Small intestine (tissue), 7 donors: Measurements from ENCODE around the gene PNKP. TPM values are rescaled to one million over a fixed set of nuclear protein-coding genes. Genes with fewer than 3 reads are reported as not detected.

Source experiments
- DNase-seq, 2 donors: peaks; one replicate each; pipeline versions ENCODE4 v3.0.0 to v3.0.0-alpha.2; 2013
- FAIRE-seq: peaks from 2 replicates; lab custom pipeline; 2012; peaks lifted over from hg19 to GRCh38; lab: Jason Lieb, UNC
- H3K27ac ChIP-seq, 3 donors: one replicate each; pipeline ENCODE4 v1.5.1; 2013; ENCODE audit warnings: low read length in 2 of 3, mild to moderate bottlenecking in 2 of 3, control low read depth in 1 of 3, inconsistent platforms in 1 of 3, low read depth in 1 of 3, moderate library complexity in 1 of 3
- H3K27me3 ChIP-seq, 3 donors: one replicate each; pipeline ENCODE4 v1.6.1; 2013; ENCODE audit warnings: low read length in 3 of 3, inconsistent platforms in 1 of 3; ENCODE audit not compliant: control insufficient read depth in 3 of 3, insufficient read depth in 3 of 3
- H3K36me3 ChIP-seq, 3 donors: one replicate each; pipeline ENCODE4 v1.6.1; 2013; ENCODE audit warnings: low read length in 3 of 3, inconsistent platforms in 1 of 3, low read depth in 1 of 3, mild to moderate bottlenecking in 1 of 3, moderate library complexity in 1 of 3; ENCODE audit not compliant: control insufficient read depth in 3 of 3, insufficient read depth in 2 of 3
- H3K4me1 ChIP-seq, 3 donors: one replicate each; pipeline ENCODE4 v1.6.1; 2013; ENCODE audit warnings: low read length in 2 of 3, inconsistent platforms in 1 of 3, low read depth in 1 of 3, mild to moderate bottlenecking in 1 of 3, moderate library complexity in 1 of 3; ENCODE audit not compliant: control insufficient read depth in 3 of 3, insufficient read depth in 2 of 3
- H3K4me3 ChIP-seq, 3 donors: one replicate each; pipeline ENCODE4 v1.5.1; 2013; ENCODE audit warnings: low read length in 3 of 3, control low read depth in 1 of 3, inconsistent platforms in 1 of 3, low read depth in 1 of 3, mild to moderate bottlenecking in 1 of 3, moderate library complexity in 1 of 3
- H3K9me3 ChIP-seq, 2 donors: one replicate each; pipeline ENCODE4 v1.6.1; 2013; ENCODE audit warnings: low read depth in 1 of 2, low read length in 1 of 2; ENCODE audit not compliant: control insufficient read depth in 2 of 2, insufficient read depth in 1 of 2
- WGBS, 3 donors: extraction: QIAGEN DNeasy Blood & Tissue Kit; methylation state at CpG; one replicate each; pipeline ENCODE4 v1.1.7; 2013; 5-methylcytosine and 5-hydroxymethylcytosine counted together
- polyA plus RNA-seq, 4 donors: library from polyadenylated mRNA; stranded (reverse) in 3 of 4; unstranded in 1 of 4; fragments of 200-250 nt in 3 of 4; fragments of 120-200 nt in 1 of 4; gene quantifications; one replicate each; pipeline versions ENCODE4 v1.2.1 to v1.2.3, GENCODE V29; 2013
- donor health status: healthy with polysubstance abuse.
- donor health status: control.
- donor health status: control.
- donor health status: Bipolar disorder and iron deficiency.
- donor health status: healthy.

Gene PNKP
- polyA plus RNA-seq, 4 donors, result 45.9 to 57.0 (median 49.7) TPM

DNA sequence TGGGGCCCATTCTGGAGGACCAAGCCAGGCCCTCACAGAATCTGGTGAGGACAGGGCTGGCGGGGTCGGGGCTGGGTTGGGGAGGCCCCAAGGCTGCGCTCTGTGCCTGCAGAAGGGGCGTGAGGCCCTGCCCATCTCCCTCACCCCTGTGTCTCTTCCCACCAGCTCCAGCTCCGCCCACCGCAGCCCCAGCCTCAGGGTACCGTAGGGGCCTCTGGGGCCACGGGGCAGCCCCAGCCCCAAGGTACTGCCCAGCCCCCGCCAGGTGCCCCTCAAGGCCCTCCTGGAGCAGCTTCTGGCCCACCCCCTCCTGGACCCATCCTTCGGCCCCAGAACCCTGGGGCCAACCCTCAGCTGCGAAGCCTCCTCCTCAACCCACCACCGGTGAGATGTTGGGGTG lies 31.8 kb downstream of the PNKP start:
- DNase-seq (no peak), FAIRE-seq (no peak)
- H3K27ac ChIP-seq, result no peak overlapping the region
- WGBS, 3 donors, result 92 to 98% (median 96%) methylated on average over 7 to 12 of the region's 12 CpGs
- no peak overlapping the region for H3K4me3 ChIP-seq
- H3K4me1 ChIP-seq, result no peaks in the 10 kb centered on the region
- H3K9me3 ChIP-seq, result no peaks in the 10 kb centered on the region
- H3K36me3 ChIP-seq, result peaks cover 28 to 94% (median 30%) of the 10 kb centered on the region in 3 donors
- no peaks in the 10 kb centered on the region for H3K27me3 ChIP-seq

DNA sequence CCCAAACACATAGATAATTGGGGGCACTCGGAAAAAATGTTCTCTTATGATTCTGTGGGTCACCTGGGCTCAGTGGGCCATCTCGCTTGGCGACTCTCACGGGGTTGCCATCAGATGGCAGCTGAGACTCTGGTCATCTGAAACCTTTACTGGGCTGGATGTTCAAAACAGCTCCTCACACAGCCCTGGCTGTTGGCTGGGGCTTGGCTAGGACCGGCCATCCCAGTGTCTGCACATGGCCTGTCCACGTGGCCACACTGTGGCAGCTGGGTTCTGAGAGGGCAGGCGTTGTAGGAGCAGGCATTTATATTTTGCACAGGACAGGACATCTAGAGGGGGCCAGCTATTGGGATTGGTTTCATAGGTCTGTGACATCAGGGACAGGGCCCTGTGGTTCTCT lies 33.8 kb downstream of the PNKP start:
- Histone ChIP-seq H3K36me3 (peaks cover 28 to 99% (median 32%) of the 10 kb centered on the region in 3 donors), H3K9me3 (no peaks in the 10 kb centered on the region), H3K4me1 (no peaks in the 10 kb centered on the region), H3K27ac (no peak overlapping the region), H3K4me3 (no peak overlapping the region), H3K27me3 (no peaks in the 10 kb centered on the region)
- FAIRE-seq (no peak), DNase-seq (no peak)
- 94 to 96% (median 95%) methylated on average over 7 of the region's 7 CpGs for WGBS, 3 donors

GRCh38 chr19:49832556-49832955 lies 34.8 kb downstream of the PNKP start:
- H3K36me3 ChIP-seq, result peaks cover 28 to 99% (median 31%) of the 10 kb centered on the region in 3 donors
- no peaks in the 10 kb centered on the region for H3K9me3 ChIP-seq
- no peak overlapping the region for H3K4me3 ChIP-seq
- no peak overlapping the region for H3K27ac ChIP-seq
- no peak for FAIRE-seq
- DNase-seq, result no peak
- no peaks in the 10 kb centered on the region for H3K27me3 ChIP-seq
- WGBS, 3 donors, result 77 to 88% (median 87%) methylated on average over 9 of the region's 9 CpGs
- no peaks in the 10 kb centered on the region for H3K4me1 ChIP-seq

GRCh38 chr19:49831592-49831991 lies 35.8 kb downstream of the PNKP start:
- FAIRE-seq (no peak), DNase-seq (no peak)
- H3K27ac ChIP-seq, result no peak overlapping the region
- H3K9me3 ChIP-seq, result no peaks in the 10 kb centered on the region
- peaks cover 28 to 99% (median 31%) of the 10 kb centered on the region in 3 donors for H3K36me3 ChIP-seq
- no peaks in the 10 kb centered on the region for H3K4me1 ChIP-seq
- no peak overlapping the region for H3K4me3 ChIP-seq
- 94 to 98% (median 96%) methylated on average over 8 of the region's 8 CpGs for WGBS, 3 donors
- H3K27me3 ChIP-seq, result no peaks in the 10 kb centered on the region

DNA sequence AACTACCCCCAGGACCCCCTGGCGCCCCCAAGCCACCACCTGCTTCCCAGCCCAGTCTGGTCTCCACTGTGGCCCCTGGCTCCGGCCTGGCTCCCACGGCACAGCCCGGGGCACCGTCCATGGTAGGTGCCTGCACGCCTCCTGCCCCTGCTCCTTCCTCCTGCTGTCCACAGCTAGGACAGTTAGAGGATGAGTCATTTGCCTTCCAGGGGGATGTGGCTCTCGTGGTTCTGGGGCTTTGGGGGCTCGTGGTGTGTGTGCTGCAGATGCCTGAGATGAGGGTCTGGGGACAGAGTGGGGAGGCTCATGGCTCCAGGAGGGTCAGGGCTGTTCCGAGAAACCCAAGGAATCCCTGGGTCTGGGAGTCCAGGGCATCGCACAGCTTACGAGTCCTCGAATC lies 36.6 kb downstream of the PNKP start:
- no peaks in the 10 kb centered on the region for H3K9me3 ChIP-seq
- H3K27ac ChIP-seq, result no peak overlapping the region
- 94 to 99% (median 95%) methylated on average over 12 of the region's 12 CpGs for WGBS, 3 donors
- no peaks in the 10 kb centered on the region for H3K27me3 ChIP-seq
- no peak for DNase-seq
- H3K4me1 ChIP-seq, result no peaks in the 10 kb centered on the region
- H3K36me3 ChIP-seq, result peaks cover 28 to 96% (median 28%) of the 10 kb centered on the region in 3 donors
- H3K4me3 ChIP-seq, result no peak overlapping the region
- FAIRE-seq, result no peak

DNA sequence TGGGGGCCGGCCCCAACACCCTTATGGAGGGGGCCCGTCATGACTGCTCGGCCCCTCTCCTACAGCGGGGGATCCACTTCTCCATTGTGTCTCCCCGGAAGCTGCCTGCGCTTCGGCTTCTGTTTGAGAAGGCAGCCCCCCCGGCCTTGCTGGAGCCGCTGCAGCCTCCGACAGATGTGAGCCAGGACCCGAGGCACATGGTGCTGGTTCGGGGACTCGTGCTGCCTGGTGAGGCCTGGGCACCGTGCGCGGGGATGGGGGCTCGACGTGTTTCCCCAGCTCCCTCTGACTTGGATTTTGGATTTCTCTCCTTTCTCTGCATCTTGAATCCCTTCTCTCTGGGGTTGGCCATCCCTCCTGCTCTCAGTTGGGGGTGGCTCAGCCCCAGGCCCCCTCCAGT lies 37.7 kb downstream of the PNKP start:
- Histone ChIP-seq H3K4me1 (no peaks in the 10 kb centered on the region), H3K27ac (no peak overlapping the region), H3K36me3 (peaks cover 22 to 91% (median 25%) of the 10 kb centered on the region in 3 donors), H3K9me3 (no peaks in the 10 kb centered on the region), H3K4me3 (no peak overlapping the region), H3K27me3 (no peaks in the 10 kb centered on the region)
- DNase-seq (no peak), FAIRE-seq (no peak)
- 93 to 98% (median 97%) methylated on average over 18 of the region's 18 CpGs for WGBS, 3 donors

DNA sequence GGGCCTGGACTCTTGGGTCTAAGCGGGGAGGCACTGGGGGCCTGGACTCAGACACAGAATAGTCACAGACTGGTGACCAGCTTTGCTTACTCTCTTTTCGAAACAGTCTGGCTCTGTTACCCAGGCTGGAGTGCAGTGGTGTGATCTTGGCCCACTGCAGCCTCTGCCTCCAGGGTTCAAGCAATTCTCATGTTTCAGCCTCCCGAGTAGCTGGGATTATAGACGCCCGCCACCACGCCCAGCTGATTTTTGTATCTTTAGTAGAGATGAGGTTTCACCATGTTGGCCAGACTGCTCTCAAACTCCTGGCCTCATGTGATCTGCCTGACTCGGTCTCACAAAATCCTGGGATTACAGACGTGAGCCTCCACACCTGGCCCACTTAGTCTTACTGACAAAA lies 38.2 kb downstream of the PNKP start:
- Histone ChIP-seq H3K4me1 (no peaks in the 10 kb centered on the region), H3K9me3 (no peaks in the 10 kb centered on the region), H3K27ac (no peak overlapping the region), H3K4me3 (no peak overlapping the region), H3K27me3 (no peaks in the 10 kb centered on the region), H3K36me3 (peaks cover 18 to 90% (median 20%) of the 10 kb centered on the region in 3 donors)
- WGBS, 3 donors, result 88 to 92% (median 91%) methylated on average over 8 of the region's 8 CpGs
- DNase-seq (no peak), FAIRE-seq (no peak)

DNA sequence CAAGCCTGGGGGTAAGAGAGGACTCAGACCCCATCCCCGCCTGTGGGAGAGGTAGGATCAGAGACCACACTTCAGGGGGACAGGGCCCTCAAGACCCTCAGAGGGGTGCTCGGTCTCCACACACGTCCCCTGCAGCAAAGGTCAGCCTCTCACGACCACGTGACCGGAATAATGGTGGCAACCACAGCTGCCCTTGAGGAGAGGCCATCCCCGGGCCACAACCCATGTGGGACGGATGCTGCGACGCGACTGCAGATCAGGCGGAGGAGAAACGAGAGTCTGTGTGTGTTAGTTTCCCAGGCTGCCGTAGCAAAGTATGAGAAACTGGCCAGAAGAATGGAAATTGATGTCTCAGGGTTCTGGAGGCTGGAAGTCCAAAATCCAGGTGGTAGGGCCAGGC lies 40.3 kb downstream of the PNKP start:
- H3K27ac ChIP-seq, result no peak overlapping the region
- DNase-seq (no peak), FAIRE-seq (no peak)
- 91 to 95% (median 91%) methylated on average over 14 of the region's 14 CpGs for WGBS, 3 donors
- no peaks in the 10 kb centered on the region for H3K9me3 ChIP-seq
- H3K27me3 ChIP-seq, result no peaks in the 10 kb centered on the region
- H3K4me1 ChIP-seq, result no peaks in the 10 kb centered on the region
- peaks cover 13 to 88% (median 15%) of the 10 kb centered on the region in 3 donors for H3K36me3 ChIP-seq
- H3K4me3 ChIP-seq, result no peak overlapping the region

- FAIRE-seq, result no peak
- 88 to 90% (median 90%) methylated on average over 6 of the region's 6 CpGs for WGBS, 3 donors
- H3K36me3 ChIP-seq, result peaks cover 4 to 79% (median 4%) of the 10 kb centered on the region in 3 donors
Measured at GRCh38 chr19:49824662-49825061, 42.7 kb downstream of the PNKP start.

More at GRCh38 chr19:49824662-49825061, 42.7 kb downstream of the PNKP start:
- Histone ChIP-seq H3K27ac (no peak overlapping the region), H3K27me3 (no peaks in the 10 kb centered on the region), H3K4me1 (peaks cover 0 to 14% (median 0%) of the 10 kb centered on the region in 3 donors), H3K4me3 (no peak overlapping the region), H3K9me3 (no peaks in the 10 kb centered on the region)
- DNase-seq, result no peak
